NCI-H2171 treated with DMSO at 0.1 percent for 48 hours (cell line): ENCODE data around the gene IL10RB.

Experiments used
- DNase-seq: peaks from one replicate; lab custom pipeline; 2025; lab: John Stamatoyannopoulos, UW

The IL10RB gene

DNA sequence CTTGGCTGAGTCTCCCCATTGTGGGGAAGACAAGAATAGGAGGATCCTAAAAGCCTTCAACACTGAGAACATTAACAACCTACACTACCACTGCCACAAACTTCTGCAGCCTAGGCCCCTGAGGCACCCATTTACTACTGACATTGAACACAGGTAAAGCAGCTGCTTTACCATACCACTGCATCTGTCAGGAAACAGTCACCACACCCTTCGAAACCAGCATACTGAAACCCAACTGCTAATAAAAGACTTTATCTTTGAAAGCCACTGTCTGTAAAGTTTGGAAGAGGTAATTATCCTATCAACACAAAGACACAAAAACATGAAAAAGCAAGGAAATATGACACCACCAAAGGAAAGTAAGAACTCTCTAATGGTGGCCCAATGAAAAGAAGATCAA is 66.0 kb downstream of the IL10RB start:
- no peak for DNase-seq

DNA sequence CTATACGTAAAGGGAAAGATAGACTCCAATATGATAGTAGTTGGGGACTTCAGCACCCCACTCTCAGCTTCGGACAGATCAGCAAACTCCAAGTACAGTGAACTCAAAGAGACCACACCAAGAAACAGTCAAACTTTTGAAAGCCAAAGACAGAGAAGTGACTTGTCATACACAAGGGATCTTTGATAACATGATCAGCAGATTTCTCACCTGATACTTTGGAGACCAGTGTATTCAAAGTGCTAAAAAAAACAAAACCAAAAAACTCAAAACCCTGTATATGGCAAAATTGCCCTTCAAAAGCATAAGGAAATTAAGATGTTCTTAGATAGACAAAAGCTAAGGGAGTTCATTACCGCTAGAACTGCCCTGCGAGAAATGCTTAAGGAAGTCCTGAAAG is 68.0 kb downstream of the IL10RB start:
- DNase-seq: no peak

DNA sequence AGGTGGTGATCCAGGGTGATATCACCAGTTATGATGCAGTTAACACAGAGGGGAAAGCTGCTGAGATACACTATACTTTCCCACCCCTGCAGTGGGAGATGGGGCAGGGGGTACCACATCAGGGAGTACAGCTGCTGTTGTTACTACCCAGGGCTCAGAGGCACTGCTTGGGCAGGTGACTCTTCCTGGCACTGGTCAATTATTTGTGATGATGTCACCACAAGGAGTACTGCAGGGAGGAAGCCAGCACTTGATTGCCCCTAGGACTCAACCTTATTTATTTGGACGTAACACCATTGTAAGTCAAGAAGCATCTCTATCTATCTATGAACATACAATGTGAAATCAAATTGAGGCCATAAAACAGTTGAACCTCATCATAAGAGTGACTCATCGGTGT is 68.7 kb downstream of the IL10RB start:
- DNase-seq: no peak

DNA sequence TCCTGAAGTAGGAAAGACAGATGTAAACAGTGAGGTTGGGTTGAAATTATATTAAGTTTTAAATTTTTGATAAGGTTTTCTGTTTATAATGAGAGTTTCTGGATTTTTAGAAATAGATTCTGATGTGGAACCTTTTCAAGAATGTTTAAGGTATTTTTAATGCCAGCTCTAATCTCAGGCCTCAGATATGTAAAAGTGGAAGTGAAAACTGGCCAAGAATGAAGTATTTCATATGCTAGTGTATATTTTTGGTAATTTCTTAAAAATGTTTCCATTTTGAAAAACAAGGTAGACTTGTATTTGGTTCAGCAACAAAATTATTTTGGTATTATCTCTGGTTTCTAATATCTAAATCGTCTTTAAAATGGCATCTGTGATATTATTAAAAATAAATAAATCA is 73.0 kb downstream of the IL10RB start:
- DNase-seq: no peak

DNA sequence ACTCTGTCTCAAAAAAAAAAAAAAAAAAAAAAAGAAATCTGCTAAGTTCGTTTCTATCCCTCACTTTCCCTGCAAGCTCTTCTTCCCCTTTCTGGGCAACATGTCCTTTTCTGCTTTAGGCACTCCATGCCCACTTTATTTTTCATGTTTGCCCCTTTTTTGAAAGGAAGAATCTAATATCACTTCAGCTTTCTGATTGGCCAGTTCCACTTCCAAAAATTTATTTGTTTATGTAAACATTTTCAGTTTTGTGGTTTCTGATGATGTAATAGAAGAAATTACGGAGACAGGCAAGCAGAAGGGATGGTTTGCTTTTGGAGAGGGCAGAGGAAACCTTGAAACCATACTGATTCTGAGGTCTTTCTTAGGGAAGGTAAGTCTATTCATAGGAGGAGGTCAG is 73.8 kb downstream of the IL10RB start:
- DNase-seq: no peak

DNA sequence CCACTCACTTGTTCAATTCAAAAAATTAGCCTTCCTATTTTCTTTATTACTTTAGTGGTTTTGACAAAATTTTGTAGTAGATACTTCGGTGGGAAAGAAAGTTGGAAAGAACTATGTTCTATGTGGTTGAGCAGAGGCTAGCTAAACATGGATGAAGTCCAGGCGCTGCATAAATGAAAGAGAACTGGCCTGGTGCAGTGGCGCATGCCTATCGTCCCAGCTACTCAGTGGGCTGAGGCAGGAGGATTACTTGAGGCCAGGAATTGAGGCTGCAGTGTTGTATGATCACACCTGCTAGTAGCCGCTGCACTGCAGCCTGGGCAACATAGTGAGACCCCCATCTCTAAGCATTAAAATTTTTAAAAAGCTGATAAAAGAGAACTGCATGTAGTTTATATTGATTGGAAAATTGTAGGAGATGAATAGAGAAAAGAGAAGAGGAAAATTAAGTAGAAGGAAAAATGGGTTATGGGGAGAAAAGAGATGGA is 79.6 kb downstream of the IL10RB start:
- DNase-seq: no peak
